ENCODE results near the gene ZDHHC1. TPM values are rescaled to one million over a fixed set of nuclear protein-coding genes. Genes with fewer than 3 reads are reported as not detected.
A peak's percentile ranks its signal among the peaks of the same experiment; 100 is the strongest.

The ZDHHC1 gene
- total RNA-seq, 4 donors from 2014 or later, result 2.5 to 11.1 (median 3.8) TPM

DNA sequence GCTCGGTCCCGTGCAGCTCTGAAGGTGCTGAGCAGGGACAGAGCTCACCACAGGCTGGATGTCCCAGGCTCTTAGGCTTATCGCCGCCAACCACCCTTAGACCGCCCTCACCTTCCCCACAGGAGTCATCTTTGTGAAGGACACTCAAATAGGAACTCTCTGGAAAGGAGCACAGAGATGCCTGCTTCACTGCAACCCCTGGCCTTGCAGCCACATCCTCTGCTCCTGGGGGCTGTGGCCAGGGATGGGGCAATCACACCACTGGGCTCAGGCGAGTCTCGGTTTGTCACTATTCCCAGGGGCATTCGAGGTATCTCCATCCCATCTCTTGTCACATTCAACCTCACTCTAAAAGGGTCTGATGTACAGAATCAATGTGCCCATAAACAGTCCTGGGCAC, 10.9 kb downstream of the ZDHHC1 start:
- Histone ChIP-seq H3K4me3 (no peak overlapping the region), H3K36me3 (no peaks in the 10 kb centered on the region), H3K27me3 (no peaks in the 10 kb centered on the region), H3K27ac (peak overlapping the region; percentile 83 to 94 (median 90)), H3K4me1 (peaks cover 40 to 74% (median 47%) of the 10 kb centered on the region in 3 donors), H3K9me3 (no peaks in the 10 kb centered on the region)
- WGBS, 2 donors, result 48 to 68% methylated on average over 5 to 8 of the region's 8 CpGs
- TF ChIP-seq POLR2A (IDR thresholded peaks at IDR 0.05), result no peak
- TF ChIP-seq CTCF (IDR thresholded peaks at IDR 0.05), result no peak
- intact Hi-C loops (cut with DNase I), result no loop called here
- no peak for DNase-seq

GRCh38 chr16:67404740-67405226, 11.5 kb downstream of the ZDHHC1 start:
- peaks cover 35 to 74% (median 46%) of the 10 kb centered on the region in 3 donors for H3K4me1 ChIP-seq
- no peaks in the 10 kb centered on the region for H3K27me3 ChIP-seq
- no peaks in the 10 kb centered on the region for H3K9me3 ChIP-seq
- peak overlapping the region in 1 of 4 donors; percentile 5 for H3K4me3 ChIP-seq
- 22 to 83% methylated on average over 3 to 4 of the region's 5 CpGs for WGBS, 2 donors
- TF ChIP-seq POLR2A (IDR thresholded peaks at IDR 0.05), result peak in 1 of 4 donors; percentile 2
- no peak for TF ChIP-seq CTCF (IDR thresholded peaks at IDR 0.05)
- no peak for DNase-seq
- intact Hi-C loops (cut with DNase I), result no loop called here
- no peaks in the 10 kb centered on the region for H3K36me3 ChIP-seq
- peak overlapping the region; percentile 90 to 94 (median 92) for H3K27ac ChIP-seq

DNA sequence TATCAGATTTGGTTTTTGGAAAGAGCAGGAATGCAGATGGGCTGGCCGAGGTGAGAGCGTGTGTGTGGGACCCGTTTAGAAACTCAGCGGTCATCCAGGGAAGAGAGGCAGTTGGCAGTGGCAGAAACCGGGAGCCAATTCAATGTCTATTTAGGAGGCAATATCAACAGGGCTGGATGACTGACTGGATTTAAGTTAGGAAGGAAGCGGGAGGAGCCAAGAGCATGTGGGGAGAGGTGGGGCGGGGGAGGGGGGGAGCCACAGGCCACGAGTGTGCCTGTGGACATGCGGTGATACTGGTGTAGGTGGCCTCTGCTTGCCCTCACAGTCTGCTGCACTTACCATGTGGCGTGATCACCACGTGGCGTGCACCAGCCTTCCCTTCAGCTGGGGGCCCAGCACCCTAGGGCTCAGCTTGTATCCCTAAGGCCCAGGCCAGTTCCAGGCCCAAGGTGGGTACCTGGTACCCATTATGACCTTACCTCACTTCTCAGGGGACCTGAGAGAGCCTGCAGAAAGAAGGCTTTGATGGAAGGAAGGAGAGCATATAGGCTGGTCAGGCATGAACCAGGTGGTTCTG, 12.2 kb downstream of the ZDHHC1 start:
- H3K27ac ChIP-seq, result peak overlapping the region; percentile 90 to 94 (median 92)
- WGBS, 2 donors, result 57 to 69% methylated on average over 9 of the region's 12 CpGs
- H3K4me1 ChIP-seq, result peaks cover 34 to 74% (median 46%) of the 10 kb centered on the region in 3 donors
- H3K27me3 ChIP-seq, result no peaks in the 10 kb centered on the region
- no peak for TF ChIP-seq POLR2A (IDR thresholded peaks at IDR 0.05)
- no peak for TF ChIP-seq CTCF (IDR thresholded peaks at IDR 0.05)
- intact Hi-C loops (cut with DNase I), result no loop called here
- DNase-seq, result no peak
- no peaks in the 10 kb centered on the region for H3K36me3 ChIP-seq
- H3K4me3 ChIP-seq, result peak overlapping the region in 1 of 4 donors; percentile 5
- H3K9me3 ChIP-seq, result no peaks in the 10 kb centered on the region

- Histone ChIP-seq H3K4me1 (peaks cover 46 to 81% (median 57%) of the 10 kb centered on the region in 3 donors), H3K9me3 (no peaks in the 10 kb centered on the region), H3K27ac (no peak overlapping the region), H3K4me3 (no peak overlapping the region), H3K36me3 (no peaks in the 10 kb centered on the region), H3K27me3 (no peaks in the 10 kb centered on the region)
- intact Hi-C loops (cut with DNase I), result no loop called here
- no peak for DNase-seq
- WGBS, 2 donors, result 94 to 96% methylated on average over 5 to 9 of the region's 14 CpGs
- no peak for TF ChIP-seq CTCF (IDR thresholded peaks at IDR 0.05)
- no peak for TF ChIP-seq POLR2A (IDR thresholded peaks at IDR 0.05)
These were observed 15.4 kb downstream of the ZDHHC1 start for GRCh38 chr16:67400901-67401300.

GRCh38 chr16:67399749-67400704, 16.2 kb downstream of the ZDHHC1 start:
- H3K4me1 ChIP-seq, result peaks cover 48 to 81% (median 57%) of the 10 kb centered on the region in 3 donors
- H3K4me3 ChIP-seq, result no peak overlapping the region
- no peaks in the 10 kb centered on the region for H3K9me3 ChIP-seq
- TF ChIP-seq POLR2A (IDR thresholded peaks at IDR 0.05) (no peak), CTCF (IDR thresholded peaks at IDR 0.05) (no peak)
- WGBS, 2 donors, result 65 to 77% methylated on average over 4 to 12 of the region's 19 CpGs
- no peaks in the 10 kb centered on the region for H3K27me3 ChIP-seq
- H3K36me3 ChIP-seq, result no peaks in the 10 kb centered on the region
- intact Hi-C loops (cut with DNase I), result no loop called here
- no peak overlapping the region for H3K27ac ChIP-seq
- no peak for DNase-seq
